ENCODE results near the gene CFAP300. TPM values are rescaled to one million over a fixed set of nuclear protein-coding genes. Genes with fewer than 3 reads are reported as not detected.

CFAP300 gene
- total RNA-seq, 1 experiment from 2014 or later = 2.2 TPM

DNA sequence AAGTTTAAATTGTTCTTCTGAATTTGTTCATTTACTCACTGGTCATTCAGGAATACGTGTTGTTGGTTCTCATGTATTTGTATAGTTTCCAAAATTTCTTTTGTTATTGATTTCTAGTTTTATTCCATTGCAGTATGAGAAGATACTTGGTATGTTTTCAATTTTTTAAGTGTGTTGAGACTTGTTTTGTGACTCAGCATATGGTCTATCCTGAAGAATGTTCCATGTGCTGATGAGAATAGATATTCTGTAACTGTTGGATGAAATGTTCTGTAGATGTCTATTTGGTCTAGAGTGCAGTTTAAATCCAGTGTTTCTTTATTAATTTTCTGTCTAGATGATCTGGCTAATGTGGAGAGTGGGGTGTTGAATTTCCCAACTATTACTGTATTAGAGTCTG is 23.5 kb downstream of the CFAP300 start:
- no peaks in the 10 kb centered on the region for H3K27me3 Mint-ChIP-seq (ENCODE audit: insufficient read depth, unreplicated experiment)
- no peaks in the 10 kb centered on the region for H3K36me3 Mint-ChIP-seq (ENCODE audit: insufficient read depth, unreplicated experiment)
- TF ChIP-seq, protein P1, sequence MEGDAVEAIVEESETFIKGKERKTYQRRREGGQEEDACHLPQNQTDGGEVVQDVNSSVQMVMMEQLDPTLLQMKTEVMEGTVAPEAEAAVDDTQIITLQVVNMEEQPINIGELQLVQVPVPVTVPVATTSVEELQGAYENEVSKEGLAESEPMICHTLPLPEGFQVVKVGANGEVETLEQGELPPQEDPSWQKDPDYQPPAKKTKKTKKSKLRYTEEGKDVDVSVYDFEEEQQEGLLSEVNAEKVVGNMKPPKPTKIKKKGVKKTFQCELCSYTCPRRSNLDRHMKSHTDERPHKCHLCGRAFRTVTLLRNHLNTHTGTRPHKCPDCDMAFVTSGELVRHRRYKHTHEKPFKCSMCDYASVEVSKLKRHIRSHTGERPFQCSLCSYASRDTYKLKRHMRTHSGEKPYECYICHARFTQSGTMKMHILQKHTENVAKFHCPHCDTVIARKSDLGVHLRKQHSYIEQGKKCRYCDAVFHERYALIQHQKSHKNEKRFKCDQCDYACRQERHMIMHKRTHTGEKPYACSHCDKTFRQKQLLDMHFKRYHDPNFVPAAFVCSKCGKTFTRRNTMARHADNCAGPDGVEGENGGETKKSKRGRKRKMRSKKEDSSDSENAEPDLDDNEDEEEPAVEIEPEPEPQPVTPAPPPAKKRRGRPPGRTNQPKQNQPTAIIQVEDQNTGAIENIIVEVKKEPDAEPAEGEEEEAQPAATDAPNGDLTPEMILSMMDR (IDR thresholded peaks at IDR 0.05; ENCODE audit: insufficient read depth in 1 of 2, low read depth in 1 of 2, low read length in 1 of 2, severe bottlenecking in 1 of 2, unreplicated experiment in 1 of 2) = no peak
- DNase-seq = no peak
- intact Hi-C loops (cut with micrococcal nuclease; ENCODE audit: unreplicated experiment) = no loop called here
- BruUV-seq (replicated peaks) = no TSS peak
- no peak overlapping the region for H3K27ac Mint-ChIP-seq (ENCODE audit: unreplicated experiment)
- ChIA-PET POLR2A (no interaction called here), CTCF (no interaction called here)
- H3K36me3 ChIP-seq (ENCODE audit: control insufficient read depth, insufficient read depth, low read length) = peaks cover 2% of the 10 kb centered on the region; the same call in 1 of the 2 replicates
- no peak overlapping the region for H3K4me3 Mint-ChIP-seq (ENCODE audit: unreplicated experiment)
- peaks cover 37% of the 10 kb centered on the region for H3K9me3 Mint-ChIP-seq (ENCODE audit: unreplicated experiment)
- no peaks in the 10 kb centered on the region for H3K4me1 ChIP-seq
- H3K27me3 ChIP-seq (replicated peaks; ENCODE audit: control insufficient read depth, insufficient read depth, low read length) = no peaks in the 10 kb centered on the region
- H3K4me3 ChIP-seq (ENCODE audit: low read depth, low read length) = no peak overlapping the region
- H3K9me3 ChIP-seq = peaks cover 27% of the 10 kb centered on the region
- H3K4me1 Mint-ChIP-seq (ENCODE audit: low read depth, unreplicated experiment) = no peaks in the 10 kb centered on the region

DNA sequence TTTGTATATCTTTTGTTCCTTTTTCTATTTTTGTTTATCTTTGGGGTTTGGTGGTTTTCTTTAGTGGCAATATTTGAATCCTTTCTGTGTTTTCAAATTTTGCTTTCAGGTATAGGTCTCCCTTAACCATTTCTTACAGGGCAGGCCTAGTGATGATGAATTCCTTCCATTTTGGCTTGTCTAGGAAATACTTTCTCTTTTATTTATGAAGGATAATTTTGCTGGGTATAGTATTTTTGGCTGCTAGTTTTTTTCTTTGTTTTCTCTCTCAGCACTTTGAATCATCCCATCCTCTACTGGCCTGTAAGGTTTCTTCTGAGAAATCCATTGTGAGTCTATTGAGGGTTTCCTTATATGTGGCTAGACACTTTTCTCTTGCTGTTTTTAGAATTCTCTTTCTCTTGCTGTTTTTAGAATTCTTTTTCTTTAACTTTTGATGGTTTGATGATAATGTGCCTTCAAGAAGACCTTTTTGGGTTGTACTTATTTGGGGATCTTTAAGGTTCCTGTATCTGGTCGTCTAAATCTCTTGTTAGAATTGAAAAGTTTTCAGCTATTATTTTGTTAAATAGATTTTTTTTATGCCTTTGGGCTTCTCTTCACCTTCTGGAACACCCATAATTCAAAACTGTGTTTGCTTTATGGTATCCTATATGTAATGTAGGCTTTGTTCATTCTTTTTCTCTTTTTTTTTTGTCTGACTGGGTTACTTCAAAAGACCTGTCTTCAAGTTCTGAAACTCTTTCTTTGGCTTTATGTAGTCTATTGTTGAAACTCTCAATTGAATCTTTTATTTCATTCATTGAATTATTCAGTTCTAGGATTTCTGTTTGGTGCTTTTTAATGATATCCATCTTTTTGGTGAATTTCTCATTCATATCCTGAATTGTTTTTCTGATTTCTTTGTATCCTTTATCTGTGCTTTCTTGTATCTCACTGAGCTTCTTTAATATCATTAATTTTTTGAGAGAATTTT is 24.5 kb downstream of the CFAP300 start:
- no peak for DNase-seq
- TF ChIP-seq, protein P1 (IDR thresholded peaks at IDR 0.05; ENCODE audit: insufficient read depth in 1 of 2, low read depth in 1 of 2, low read length in 1 of 2, severe bottlenecking in 1 of 2, unreplicated experiment in 1 of 2) = no peak
- BruUV-seq (replicated peaks) = no TSS peak
- Mint-ChIP-seq H3K36me3 (ENCODE audit: insufficient read depth, unreplicated experiment) (no peaks in the 10 kb centered on the region), H3K27ac (ENCODE audit: unreplicated experiment) (no peak overlapping the region), H3K27me3 (ENCODE audit: insufficient read depth, unreplicated experiment) (no peaks in the 10 kb centered on the region), H3K4me3 (ENCODE audit: unreplicated experiment) (no peak overlapping the region), H3K4me1 (ENCODE audit: low read depth, unreplicated experiment) (no peaks in the 10 kb centered on the region), H3K9me3 (ENCODE audit: unreplicated experiment) (peaks cover 37% of the 10 kb centered on the region)
- intact Hi-C loops (cut with micrococcal nuclease; ENCODE audit: unreplicated experiment) = no loop called here
- CTCF ChIA-PET = no interaction called here
- peaks cover 28% of the 10 kb centered on the region for H3K9me3 ChIP-seq
- no peaks in the 10 kb centered on the region for H3K27me3 ChIP-seq (replicated peaks; ENCODE audit: control insufficient read depth, insufficient read depth, low read length)
- POLR2A ChIA-PET = no interaction called here
- H3K36me3 ChIP-seq (ENCODE audit: control insufficient read depth, insufficient read depth, low read length) = peaks cover 2% of the 10 kb centered on the region; the same call in 1 of the 2 replicates
- no peak overlapping the region for H3K4me3 ChIP-seq (ENCODE audit: low read depth, low read length)
- H3K4me1 ChIP-seq = no peaks in the 10 kb centered on the region

- peaks cover 37% of the 10 kb centered on the region for H3K9me3 Mint-ChIP-seq (ENCODE audit: unreplicated experiment)
- intact Hi-C loops (cut with micrococcal nuclease; ENCODE audit: unreplicated experiment) = no loop called here
- BruUV-seq (replicated peaks) = no TSS peak
- ChIA-PET POLR2A (no interaction called here), CTCF (no interaction called here)
- no peaks in the 10 kb centered on the region for H3K4me1 Mint-ChIP-seq (ENCODE audit: low read depth, unreplicated experiment)
- no peaks in the 10 kb centered on the region for H3K27me3 ChIP-seq (replicated peaks; ENCODE audit: control insufficient read depth, insufficient read depth, low read length)
- H3K4me1 ChIP-seq = no peaks in the 10 kb centered on the region
- H3K9me3 ChIP-seq = peaks cover 28% of the 10 kb centered on the region
- no peak overlapping the region for H3K4me3 ChIP-seq (ENCODE audit: low read depth, low read length)
- no peak for DNase-seq
- no peaks in the 10 kb centered on the region for H3K27me3 Mint-ChIP-seq (ENCODE audit: insufficient read depth, unreplicated experiment)
- peaks cover 2% of the 10 kb centered on the region; the same call in 1 of the 2 replicates for H3K36me3 ChIP-seq (ENCODE audit: control insufficient read depth, insufficient read depth, low read length)
- no peak overlapping the region for H3K27ac Mint-ChIP-seq (ENCODE audit: unreplicated experiment)
- no peak overlapping the region for H3K4me3 Mint-ChIP-seq (ENCODE audit: unreplicated experiment)
- TF ChIP-seq, protein P1 (IDR thresholded peaks at IDR 0.05; ENCODE audit: insufficient read depth in 1 of 2, low read depth in 1 of 2, low read length in 1 of 2, severe bottlenecking in 1 of 2, unreplicated experiment in 1 of 2) = no peak
- no peaks in the 10 kb centered on the region for H3K36me3 Mint-ChIP-seq (ENCODE audit: insufficient read depth, unreplicated experiment)
These were observed 26.0 kb downstream of the CFAP300 start for GRCh38 chr11:102073253-102073652.
